Measurements from ENCODE around the gene CDH4. TPM values are rescaled to one million over a fixed set of nuclear protein-coding genes. Genes with fewer than 3 reads are reported as not detected.

CDH4 gene
- total RNA-seq, 4 donors from 2014 or later = not detected

DNA sequence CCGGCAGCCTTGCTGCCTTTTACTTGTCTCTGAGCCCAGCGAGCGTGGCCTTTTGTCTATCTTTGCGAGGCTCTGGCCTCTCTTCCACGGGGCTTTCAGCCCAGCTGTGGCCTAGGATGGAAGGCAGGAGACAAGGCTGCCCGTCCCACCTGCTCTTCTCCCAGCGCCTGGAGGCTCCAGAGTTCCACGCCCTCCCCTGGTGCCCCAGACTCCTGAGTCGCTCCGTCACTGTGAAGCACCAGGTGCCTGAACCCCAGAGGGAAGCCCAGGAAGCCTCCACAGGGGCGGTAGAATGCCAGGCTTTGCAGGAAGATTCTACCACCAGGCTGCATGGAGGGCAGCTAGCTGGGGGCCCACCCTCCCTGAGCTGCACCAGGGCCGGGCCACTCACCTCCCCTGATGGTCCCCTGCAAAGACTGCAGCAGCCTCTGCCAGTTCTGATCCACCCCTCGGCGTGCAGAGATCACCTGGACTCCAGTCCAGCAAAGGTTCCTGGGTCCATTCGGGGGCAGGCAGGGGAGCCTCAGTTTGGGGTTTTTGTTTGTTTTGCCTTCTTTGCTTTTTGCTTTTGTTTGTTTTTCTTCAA lies 384.6 kb downstream of the CDH4 start:
- Histone ChIP-seq H3K27me3 (peaks cover 10% of the 10 kb centered on the region), H3K27ac (no peak overlapping the region), H3K4me3 (no peak overlapping the region), H3K9me3 (no peaks in the 10 kb centered on the region), H3K4me1 (no peaks in the 10 kb centered on the region), H3K36me3 (no peaks in the 10 kb centered on the region)
- in situ Hi-C loops (cut with MboI; ENCODE audit: low pct_ligation_motif_present in 1 of 4, low pct_unique_long_range_greater_than_20kb in 1 of 4, low sequenced_read_pairs in 3 of 4) (no loop called here), intact Hi-C loops (cut with DNase I; ENCODE audit: low total_unique reads) (no loop called here)
- no peak for TF ChIP-seq CTCF (IDR thresholded peaks at IDR 0.05)
- no peak for TF ChIP-seq POLR2A (IDR thresholded peaks at IDR 0.05)
- TF ChIP-seq EP300 (IDR thresholded peaks at IDR 0.05; ENCODE audit: low read depth) = no peak
- TF ChIP-seq POLR2AphosphoS5 (IDR thresholded peaks at IDR 0.05) = no peak
- no peak for DNase-seq
- WGBS, 2 donors (ENCODE audit: low coverage in 1 of 2) = 63 to 70% methylated on average over 2 to 15 of the region's 15 CpGs

- intact Hi-C loops (cut with DNase I; ENCODE audit: low total_unique reads) (no loop called here), in situ Hi-C loops (cut with MboI; ENCODE audit: low pct_ligation_motif_present in 1 of 4, low pct_unique_long_range_greater_than_20kb in 1 of 4, low sequenced_read_pairs in 3 of 4) (no loop called here)
Measured at GRCh38 chr20:61638802-61639585, 386.9 kb downstream of the CDH4 start.

GRCh38 chr20:61640131-61640870 lies 388.2 kb downstream of the CDH4 start:
- in situ Hi-C loops (cut with MboI; ENCODE audit: low pct_ligation_motif_present in 1 of 4, low pct_unique_long_range_greater_than_20kb in 1 of 4, low sequenced_read_pairs in 3 of 4) = no loop called here
- Histone ChIP-seq H3K9me3 (no peaks in the 10 kb centered on the region), H3K4me3 (no peak overlapping the region), H3K27me3 (peaks cover 10% of the 10 kb centered on the region), H3K27ac (no peak overlapping the region), H3K36me3 (no peaks in the 10 kb centered on the region), H3K4me1 (no peaks in the 10 kb centered on the region)
- TF ChIP-seq EP300 (IDR thresholded peaks at IDR 0.05; ENCODE audit: low read depth) (no peak), POLR2AphosphoS5 (IDR thresholded peaks at IDR 0.05) (no peak), POLR2A (IDR thresholded peaks at IDR 0.05) (no peak), CTCF (IDR thresholded peaks at IDR 0.05) (no peak)
- DNase-seq = no peak
- WGBS, 2 donors (ENCODE audit: low coverage in 1 of 2) = 67 to 78% methylated on average over 6 to 23 of the region's 23 CpGs
- intact Hi-C loops (cut with DNase I; ENCODE audit: low total_unique reads) = no loop called here

More at GRCh38 chr20:61638802-61639585, 386.9 kb downstream of the CDH4 start:
- no peak for TF ChIP-seq POLR2A (IDR thresholded peaks at IDR 0.05)
- no peak for TF ChIP-seq EP300 (IDR thresholded peaks at IDR 0.05; ENCODE audit: low read depth)
- TF ChIP-seq POLR2AphosphoS5 (IDR thresholded peaks at IDR 0.05) = no peak
- no peak for TF ChIP-seq CTCF (IDR thresholded peaks at IDR 0.05)
- no peak overlapping the region for H3K4me3 ChIP-seq
- no peak for DNase-seq
- no peaks in the 10 kb centered on the region for H3K9me3 ChIP-seq
- H3K27ac ChIP-seq = no peak overlapping the region
- no peaks in the 10 kb centered on the region for H3K4me1 ChIP-seq
- H3K27me3 ChIP-seq = peaks cover 10% of the 10 kb centered on the region
- WGBS, 2 donors (ENCODE audit: low coverage in 1 of 2) = 84% methylated on average over 7 to 16 of the region's 17 CpGs
- H3K36me3 ChIP-seq = no peaks in the 10 kb centered on the region

DNA sequence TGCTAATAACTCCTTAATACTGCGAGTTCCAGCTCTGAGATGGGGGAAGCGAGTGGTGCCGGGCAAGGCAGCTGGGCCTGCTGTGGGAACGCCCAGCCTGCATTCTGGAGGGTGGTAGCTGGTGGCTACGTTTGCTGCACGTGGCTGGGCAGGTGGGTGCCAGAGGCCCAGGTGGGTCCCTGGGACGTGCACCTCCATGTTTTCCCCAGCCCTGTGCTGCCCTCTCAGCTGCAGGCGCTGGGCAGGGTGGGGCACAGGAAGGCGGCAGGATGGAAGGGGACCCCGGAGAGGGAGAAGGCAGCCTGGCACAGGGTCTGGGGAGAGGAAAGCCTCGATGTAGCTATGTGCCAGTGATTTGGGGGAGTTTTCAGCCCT lies 388.8 kb downstream of the CDH4 start:
- H3K36me3 ChIP-seq = no peaks in the 10 kb centered on the region
- TF ChIP-seq CTCF (IDR thresholded peaks at IDR 0.05) (no peak), POLR2A (IDR thresholded peaks at IDR 0.05) (no peak), POLR2AphosphoS5 (IDR thresholded peaks at IDR 0.05) (no peak), EP300 (IDR thresholded peaks at IDR 0.05; ENCODE audit: low read depth) (no peak)
- no peaks in the 10 kb centered on the region for H3K4me1 ChIP-seq
- H3K27ac ChIP-seq = no peak overlapping the region
- H3K27me3 ChIP-seq = peaks cover 10% of the 10 kb centered on the region
- H3K4me3 ChIP-seq = no peak overlapping the region
- in situ Hi-C loops (cut with MboI; ENCODE audit: low pct_ligation_motif_present in 1 of 4, low pct_unique_long_range_greater_than_20kb in 1 of 4, low sequenced_read_pairs in 3 of 4) (no loop called here), intact Hi-C loops (cut with DNase I; ENCODE audit: low total_unique reads) (no loop called here)
- no peak for DNase-seq
- WGBS, 2 donors (ENCODE audit: low coverage in 1 of 2) = 64% methylated on average over 11 of the region's 11 CpGs; no CpG with 5 or more reads in 1 of the 2 donors
- no peaks in the 10 kb centered on the region for H3K9me3 ChIP-seq
